Kidney (tissue), 14 donors: ENCODE results near the gene UGT1A4. TPM values are rescaled to one million over a fixed set of nuclear protein-coding genes. Genes with fewer than 3 reads are reported as not detected.

Experiments
- DNase-seq, 5 donors: peaks; one replicate each; pipeline ENCODE4 v3.0.0-alpha.2; 2013 to 2020
- FAIRE-seq: peaks from 2 replicates; lab custom pipeline; 2012; peaks lifted over from hg19 to GRCh38; lab: Jason Lieb, UNC
- H3K27ac ChIP-seq, 2 donors: one replicate each; pipeline ENCODE4 v1.7.0; 2013; ENCODE audit warnings: low read depth in 2 of 2, low read length in 2 of 2, inconsistent platforms in 1 of 2
- H3K27me3 ChIP-seq: one replicate; pipeline ENCODE4 v1.7.1; 2013; ENCODE audit warnings: low read length, inconsistent platforms; ENCODE audit not compliant: control insufficient read depth, insufficient read depth
- H3K36me3 ChIP-seq, 3 donors: one replicate each; pipeline versions ENCODE4 v1.7.0 to v1.7.1; 2013; ENCODE audit warnings: low read length in 3 of 3, control low read depth in 1 of 3, inconsistent platforms in 1 of 3; ENCODE audit not compliant: insufficient read depth in 3 of 3, control insufficient read depth in 2 of 3
- H3K4me1 ChIP-seq, 3 donors: one replicate each; pipeline versions ENCODE4 v1.7.0 to v1.7.1; 2013; ENCODE audit warnings: low read length in 3 of 3, inconsistent platforms in 1 of 3, low read depth in 1 of 3; ENCODE audit not compliant: control insufficient read depth in 2 of 3, insufficient read depth in 2 of 3
- H3K4me3 ChIP-seq, 3 donors: one replicate each; pipeline versions ENCODE4 v1.7.0 to v1.8.1; 2013; ENCODE audit warnings: low read length in 3 of 3, control low read depth in 1 of 3, inconsistent platforms in 1 of 3
- H3K9ac ChIP-seq, 3 donors: one replicate each; pipeline versions ENCODE4 v1.7.0 to v1.7.1; 2013; ENCODE audit warnings: low read length in 3 of 3, control low read depth in 1 of 3, inconsistent platforms in 1 of 3
- H3K9me3 ChIP-seq, 3 donors: one replicate each; pipeline versions ENCODE4 v1.7.0 to v1.7.1; 2013; ENCODE audit warnings: low read length in 3 of 3, control low read depth in 1 of 3, inconsistent platforms in 1 of 3; ENCODE audit not compliant: control insufficient read depth in 2 of 3, insufficient read depth in 1 of 3
- CTCF ChIP-seq: IDR thresholded peaks from 3 replicates; pipeline ENCODE4 v1.5.1; 2012; ENCODE audit warnings: mild to moderate bottlenecking, moderate library complexity, borderline replicate concordance; ENCODE audit not compliant: insufficient read depth; ENCODE audit errors: extremely low read depth
- intact Hi-C: fragments of 100-400 bp; cut with DNase I; formaldehyde crosslinking; loops from one replicate; pipeline ENCODE4 v1.11.1; 2022
- polyA plus RNA-seq: library from polyadenylated mRNA; stranded (reverse); fragments of 350-450 nt; fragmentation: Illumina TruSeq; extraction: RNeasy Lipid Tissue Mini Kit (QIAGEN cat#74804); gene quantifications from one replicate; pipeline ENCODE4 v1.2.3, GENCODE V29; 2014; ENCODE audit warnings: low read depth, low replicate concordance; ENCODE audit not compliant: insufficient read depth
- total RNA-seq: library from RNA; stranded (reverse); fragmentation: NEBNext Ultra II Directional; extraction: Animal tissue kit (Norgen Biotek cat#: 25700); gene quantifications from one replicate; pipeline ENCODE4 v1.2.1, GENCODE V29; 2021
- donor health status: control.
- donor health status: control.
- donor health status: control.
- donor health status: control.
- donor health status: control.
- donor health status: DM: yes; HTN: yes; CAD: no.
- donor health status: Normal renal cell carcinoma (clear cell type).

Gene UGT1A4
- total and polyA plus RNA-seq, 2 donors from 2014 or later: 0.84 to 1.1 TPM

GRCh38 chr2:233803994-233804393 is 85.5 kb downstream of the UGT1A4 start:
- TF ChIP-seq CTCF: no peak
- H3K4me3 ChIP-seq: no peak overlapping the region
- no peaks in the 10 kb centered on the region for H3K9me3 ChIP-seq
- FAIRE-seq (no peak), DNase-seq (peak in 1 of 5 donors; percentile 33)
- no peaks in the 10 kb centered on the region for H3K27me3 ChIP-seq
- no peak overlapping the region for H3K27ac ChIP-seq
- no peak overlapping the region for H3K9ac ChIP-seq
- intact Hi-C loops: no loop called here
- no peaks in the 10 kb centered on the region for H3K4me1 ChIP-seq
- H3K36me3 ChIP-seq: no peaks in the 10 kb centered on the region

GRCh38 chr2:233807215-233807865 is 88.8 kb downstream of the UGT1A4 start:
- Histone ChIP-seq H3K4me3 (no peak overlapping the region), H3K27ac (no peak overlapping the region), H3K4me1 (no peaks in the 10 kb centered on the region), H3K9me3 (no peaks in the 10 kb centered on the region), H3K36me3 (no peaks in the 10 kb centered on the region), H3K27me3 (no peaks in the 10 kb centered on the region), H3K9ac (no peak overlapping the region)
- DNase-seq (peak in 2 of 5 donors; percentile 14 to 40), FAIRE-seq (no peak)
- no peak for TF ChIP-seq CTCF
- intact Hi-C loops: no loop called here

DNA sequence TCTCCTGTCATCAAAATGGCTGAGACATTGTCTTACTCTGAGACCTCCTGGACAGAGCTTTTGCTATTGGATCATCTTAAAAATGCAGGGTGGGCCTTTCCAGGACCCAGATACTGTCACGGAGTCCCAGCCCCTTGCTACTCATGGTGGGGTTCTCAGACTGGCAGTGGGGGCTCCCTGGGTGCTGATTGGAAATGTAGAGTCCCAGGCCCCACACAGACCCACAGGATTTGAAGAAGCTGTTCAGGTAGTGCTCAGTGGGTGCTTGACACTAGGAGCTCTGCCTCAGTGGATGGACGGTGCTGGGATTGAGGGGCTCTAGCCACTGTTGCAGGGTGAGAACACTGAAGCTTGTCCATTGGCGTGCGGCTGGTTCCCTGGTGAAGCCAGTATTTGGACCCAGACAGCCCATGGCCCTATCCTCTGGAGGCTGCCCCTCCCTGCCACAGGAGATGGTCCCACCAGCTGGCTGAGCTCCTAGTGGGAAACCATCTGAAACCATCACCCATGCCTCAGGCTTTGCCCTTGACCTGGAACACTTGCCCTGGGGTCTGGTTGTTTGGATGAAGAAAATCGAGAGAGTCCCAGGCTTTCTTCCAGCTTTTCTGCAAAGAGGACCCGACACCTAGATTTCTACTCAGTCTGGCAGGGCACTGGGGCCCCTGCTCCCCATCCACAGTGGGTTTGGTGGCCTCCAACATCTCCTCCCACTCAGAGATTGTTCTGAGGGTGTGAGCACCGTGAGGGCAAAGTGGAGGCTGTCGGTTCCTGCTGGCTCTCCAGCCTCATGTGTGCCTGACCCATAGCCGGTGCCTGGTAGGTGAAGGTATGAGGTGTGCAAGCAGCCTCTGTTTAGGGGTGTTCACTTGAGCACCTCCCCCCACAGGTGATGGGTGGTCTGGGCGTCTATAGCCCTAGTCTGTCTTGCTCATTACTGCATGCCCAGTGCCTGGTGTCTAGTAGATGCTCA is 89.7 kb downstream of the UGT1A4 start:
- no peak overlapping the region for H3K27ac ChIP-seq
- peak in 3 of 5 donors; percentile 3 to 46 (median 7) for DNase-seq
- no peaks in the 10 kb centered on the region for H3K9me3 ChIP-seq
- TF ChIP-seq CTCF: no peak
- intact Hi-C loops: no loop called here
- H3K4me3 ChIP-seq: no peak overlapping the region
- FAIRE-seq: no peak
- H3K36me3 ChIP-seq: no peaks in the 10 kb centered on the region
- H3K4me1 ChIP-seq: no peaks in the 10 kb centered on the region
- H3K27me3 ChIP-seq: no peaks in the 10 kb centered on the region
- H3K9ac ChIP-seq: no peak overlapping the region
